Measurements from ENCODE around the gene ITGAL. TPM values are rescaled to one million over a fixed set of nuclear protein-coding genes. Genes with fewer than 3 reads are reported as not detected.
A peak's percentile ranks its signal among the peaks of the same experiment; 100 is the strongest.

The ITGAL gene
- total and polyA plus RNA-seq, 2 of the 13 experiments (the other 11 are each of a cell fraction or from before 2014, with no cell fraction given): 0.86 to 1.2 TPM

GRCh38 chr16:30429678-30430427, 42.7 kb upstream of the ITGAL start, which contains the start of gene DCTPP1 (continued):
- TF ChIP-seq ZBTB8A (CRISPR knock-in tag; IDR thresholded peaks at IDR 0.05; ENCODE audit: borderline replicate concordance, low read depth) (peak; percentile 70; the same call in 1 of the 2 replicates), TGIF2 (CRISPR knock-in tag; IDR thresholded peaks at IDR 0.05) (peak; percentile 19), ZNF770 (CRISPR knock-in tag; IDR thresholded peaks at IDR 0.05) (peak; percentile 90; the same call in 1 of the 2 replicates), ZNF256 (CRISPR knock-in tag; conservative IDR thresholded peaks at IDR 0.05) (no peak), ZNF768 (CRISPR knock-in tag; IDR thresholded peaks at IDR 0.05) (peak; percentile 60; the same call in 1 of the 2 replicates), MLLT10 (CRISPR knock-in tag; IDR thresholded peaks at IDR 0.05) (no peak), ZNF563 (CRISPR knock-in tag; IDR thresholded peaks at IDR 0.05) (peak; percentile 82), MIER2 (CRISPR knock-in tag; IDR thresholded peaks at IDR 0.05) (peak; percentile 80), ZNF704 (CRISPR knock-in tag; IDR thresholded peaks at IDR 0.05; ENCODE audit: borderline replicate concordance) (peak; percentile 91), HMG20A (CRISPR knock-in tag; IDR thresholded peaks at IDR 0.05; ENCODE audit: borderline replicate concordance) (no peak), NAIF1 (CRISPR knock-in tag; IDR thresholded peaks at IDR 0.05; ENCODE audit: borderline replicate concordance) (no peak), ZBTB37 (CRISPR knock-in tag; IDR thresholded peaks at IDR 0.05) (peak; percentile 71; the same call in 1 of the 2 replicates), ZC3H13 (CRISPR knock-in tag; IDR thresholded peaks at IDR 0.05) (peak; percentile 82; the same call in 1 of the 2 replicates), TEF (CRISPR knock-in tag; IDR thresholded peaks at IDR 0.05) (no peak), ZBTB7B (CRISPR knock-in tag; IDR thresholded peaks at IDR 0.05) (peak; percentile 21; the same call in 1 of the 2 replicates), ZFP90 (CRISPR knock-in tag; IDR thresholded peaks at IDR 0.05; ENCODE audit: borderline replicate concordance) (peak; percentile 75; the same call in 1 of the 2 replicates), GMEB1 (CRISPR knock-in tag; IDR thresholded peaks at IDR 0.05; ENCODE audit: borderline replicate concordance) (peak; percentile 74; the same call in 1 of the 2 replicates), RARG (CRISPR knock-in tag; IDR thresholded peaks at IDR 0.05; ENCODE audit: low read depth) (peak; percentile 29; the same call in 1 of the 2 replicates), NFRKB (IDR thresholded peaks at IDR 0.05) (no peak), BHLHE40 (IDR thresholded peaks at IDR 0.05; ENCODE audit: low read length) (peak; percentile 31; the same call in 1 of the 2 replicates)
